ENCODE measurements around the gene LKAAEAR1.

LKAAEAR1 gene

DNA sequence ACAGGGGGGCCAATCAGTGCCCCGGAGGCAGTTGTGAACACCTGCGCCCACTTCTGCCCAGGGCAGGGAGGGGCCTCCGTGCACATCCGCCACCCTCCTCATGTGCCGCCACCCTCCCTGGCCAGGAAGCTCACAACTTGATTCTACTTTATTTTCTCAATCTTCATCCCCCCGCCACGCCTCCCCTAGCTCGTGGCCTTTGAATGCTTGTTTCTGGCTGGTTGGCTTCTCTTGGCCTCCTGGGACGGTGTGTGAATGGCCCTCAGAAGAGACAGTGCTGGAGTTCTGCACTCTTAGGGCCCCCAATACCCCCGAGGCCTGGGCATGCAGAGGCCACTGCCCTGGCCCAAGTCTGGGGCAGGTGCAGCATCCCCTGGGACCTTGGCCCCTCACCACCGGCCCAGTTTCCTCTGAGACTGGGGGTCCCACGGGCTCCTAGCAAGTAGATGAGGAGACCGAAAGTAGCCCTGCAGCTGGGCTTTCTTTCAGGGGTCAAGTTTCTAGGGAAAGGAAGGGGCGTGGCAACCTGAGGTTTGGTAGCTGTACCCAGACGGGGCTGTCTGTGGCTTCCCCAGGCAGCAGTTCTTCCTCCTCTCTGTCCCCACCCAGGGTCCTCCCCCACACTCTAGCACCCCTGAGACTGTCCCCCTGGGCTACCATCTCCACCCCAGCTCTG, 6.2 kb downstream of the LKAAEAR1 start:
- peak; percentile 65 for DNase-seq

DNA sequence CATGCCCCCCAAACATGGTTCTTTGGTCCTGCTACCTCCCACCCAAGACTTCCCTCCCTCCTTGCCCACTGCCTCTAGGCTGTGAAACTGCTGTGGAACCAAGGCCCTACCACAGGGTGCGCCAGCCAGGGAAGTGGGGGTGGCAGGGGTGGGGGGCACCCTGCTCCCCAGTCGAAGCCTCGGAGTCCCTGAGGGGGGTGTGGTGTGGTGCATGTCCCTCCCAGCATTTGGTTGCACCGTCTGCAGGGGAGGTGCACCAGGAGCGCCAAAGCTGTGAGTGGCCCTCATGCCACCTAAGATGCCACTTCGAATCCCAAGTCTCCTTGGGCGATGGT, 6.7 kb downstream of the LKAAEAR1 start:
- DNase-seq, result no peak

DNA sequence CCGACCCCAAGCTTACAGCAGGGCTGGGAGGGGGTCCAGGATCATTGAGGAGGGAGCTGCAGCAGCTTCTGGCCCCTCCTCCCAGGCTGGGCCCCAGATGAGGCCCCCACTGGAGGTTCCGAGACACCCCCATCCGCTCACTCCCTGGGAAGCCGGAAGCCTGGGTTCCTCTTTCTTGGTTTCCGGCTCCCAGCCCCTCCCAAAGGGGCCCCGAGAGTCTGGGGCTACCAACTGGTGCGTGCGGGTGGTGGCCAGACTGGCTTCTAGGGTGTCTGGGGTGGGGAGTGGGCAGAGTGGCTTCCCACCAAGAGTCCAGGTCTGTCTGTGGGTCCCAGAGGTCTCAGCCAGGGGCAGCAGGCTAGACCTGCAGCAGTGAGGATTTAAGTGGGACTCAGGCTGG, 7.1 kb downstream of the LKAAEAR1 start:
- DNase-seq, result peak; percentile 43

DNA sequence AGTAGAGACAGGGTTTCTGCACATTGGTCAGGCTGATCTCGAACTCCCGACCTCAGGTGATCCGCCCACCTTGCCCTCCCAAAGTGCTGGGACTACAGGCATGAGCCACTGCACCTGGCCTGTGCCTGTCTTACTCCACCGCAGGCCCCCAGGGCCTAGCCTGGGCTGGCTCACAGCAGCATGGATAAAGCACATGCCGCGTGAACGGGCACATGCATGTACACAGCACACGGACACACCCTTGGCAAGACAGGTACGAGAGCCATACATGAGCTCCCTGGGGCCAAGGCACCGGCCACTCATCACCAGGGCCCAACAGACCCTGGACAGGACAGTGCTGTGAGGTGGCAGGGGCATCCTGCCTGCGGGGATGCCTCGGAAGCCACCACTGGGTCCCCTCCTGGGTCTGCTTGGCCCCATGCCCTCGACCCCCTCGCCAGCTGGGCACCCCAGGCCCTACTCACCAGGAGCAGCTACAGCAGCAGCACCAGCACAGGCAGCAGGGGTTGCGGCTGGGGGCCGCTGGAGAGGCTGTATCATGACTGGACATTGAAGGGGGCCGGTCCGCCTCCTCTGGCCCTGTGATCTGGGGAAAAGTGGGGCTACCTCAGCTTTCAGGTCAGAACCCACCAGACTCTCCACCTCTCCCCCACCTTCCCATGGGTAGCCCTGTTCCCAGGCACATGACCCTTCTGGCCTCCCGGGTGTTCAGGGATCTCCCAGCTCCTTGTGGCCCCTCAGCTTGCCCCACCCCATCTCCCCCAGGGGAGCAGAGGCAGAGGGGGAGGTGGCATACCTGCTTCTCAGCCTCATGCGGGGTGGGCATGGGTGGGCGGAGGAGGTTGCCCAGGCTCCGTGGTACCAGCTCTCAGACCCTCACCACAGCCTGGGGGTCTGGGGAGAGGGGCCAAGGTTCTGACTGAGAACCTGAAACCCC, 7.9 kb downstream of the LKAAEAR1 start:
- DNase-seq, result no peak

DNA sequence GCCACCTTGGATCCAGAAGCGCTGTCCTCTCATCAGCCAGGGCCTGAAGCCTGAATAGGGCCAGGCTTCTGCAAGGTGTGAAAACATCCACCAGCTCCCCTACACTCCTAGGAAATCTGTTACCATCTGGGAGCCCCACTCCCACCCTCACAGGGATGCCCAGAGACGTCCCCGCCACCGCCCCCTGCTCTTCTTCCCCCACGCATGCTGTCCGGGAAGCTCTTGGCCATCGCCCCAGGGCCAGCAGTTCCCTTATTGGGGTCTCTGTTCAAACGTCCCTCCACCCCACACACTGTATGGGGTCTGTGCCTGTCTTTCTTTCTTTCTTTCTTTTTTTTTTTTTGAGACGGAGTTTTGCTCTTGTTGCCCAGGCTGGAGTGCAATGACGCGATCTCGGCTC, 8.6 kb downstream of the LKAAEAR1 start:
- no peak for DNase-seq

DNA sequence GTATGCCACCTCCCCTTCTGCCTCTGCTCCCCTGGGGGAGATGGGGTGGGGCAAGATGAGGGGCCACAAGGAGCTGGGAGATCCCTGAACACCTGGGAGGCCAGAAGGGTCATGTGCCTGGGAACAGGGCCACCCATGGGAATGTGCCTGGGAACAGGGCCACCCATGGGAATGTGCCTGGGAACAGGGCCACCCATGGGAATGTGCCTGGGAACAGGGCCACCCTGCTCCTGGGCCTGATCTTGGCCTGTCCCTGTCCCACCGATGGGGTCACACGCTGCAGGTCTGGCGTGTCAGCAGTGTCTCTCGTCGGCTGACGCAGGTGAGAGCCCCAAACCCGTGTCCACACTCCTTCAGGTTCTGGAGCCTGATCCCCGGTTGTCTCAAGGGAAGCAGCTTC, 9.2 kb downstream of the LKAAEAR1 start:
- no peak for DNase-seq

DNA sequence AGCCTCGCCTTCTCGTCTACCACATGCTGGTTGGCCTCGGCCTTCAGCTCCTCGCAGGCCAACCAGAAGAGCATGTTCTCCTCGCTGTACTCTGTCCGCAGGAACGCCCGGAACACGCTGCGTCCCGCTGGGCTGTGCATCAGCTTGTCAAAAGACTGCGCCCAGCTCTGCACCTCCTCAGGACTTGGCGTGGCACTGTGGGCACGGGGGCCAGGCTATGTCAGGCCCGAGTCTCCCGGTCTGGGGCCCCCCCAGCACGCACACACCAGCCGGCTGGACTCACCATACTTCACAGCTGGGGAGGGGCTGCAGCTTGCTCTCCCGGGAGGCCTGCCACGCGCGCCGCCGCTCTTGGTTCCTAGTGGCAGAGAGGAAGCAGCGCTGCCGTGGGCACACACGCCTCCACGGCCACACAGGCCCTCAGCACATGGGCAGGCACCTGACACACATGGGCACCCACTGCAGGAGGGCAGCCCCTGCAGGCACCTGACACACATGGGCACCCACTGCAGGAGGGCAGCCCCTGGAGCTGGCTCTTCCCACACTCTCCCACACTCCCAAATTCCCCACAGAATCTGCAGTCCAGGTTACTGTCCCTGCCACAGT, 9.9 kb downstream of the LKAAEAR1 start:
- no peak for DNase-seq

DNA sequence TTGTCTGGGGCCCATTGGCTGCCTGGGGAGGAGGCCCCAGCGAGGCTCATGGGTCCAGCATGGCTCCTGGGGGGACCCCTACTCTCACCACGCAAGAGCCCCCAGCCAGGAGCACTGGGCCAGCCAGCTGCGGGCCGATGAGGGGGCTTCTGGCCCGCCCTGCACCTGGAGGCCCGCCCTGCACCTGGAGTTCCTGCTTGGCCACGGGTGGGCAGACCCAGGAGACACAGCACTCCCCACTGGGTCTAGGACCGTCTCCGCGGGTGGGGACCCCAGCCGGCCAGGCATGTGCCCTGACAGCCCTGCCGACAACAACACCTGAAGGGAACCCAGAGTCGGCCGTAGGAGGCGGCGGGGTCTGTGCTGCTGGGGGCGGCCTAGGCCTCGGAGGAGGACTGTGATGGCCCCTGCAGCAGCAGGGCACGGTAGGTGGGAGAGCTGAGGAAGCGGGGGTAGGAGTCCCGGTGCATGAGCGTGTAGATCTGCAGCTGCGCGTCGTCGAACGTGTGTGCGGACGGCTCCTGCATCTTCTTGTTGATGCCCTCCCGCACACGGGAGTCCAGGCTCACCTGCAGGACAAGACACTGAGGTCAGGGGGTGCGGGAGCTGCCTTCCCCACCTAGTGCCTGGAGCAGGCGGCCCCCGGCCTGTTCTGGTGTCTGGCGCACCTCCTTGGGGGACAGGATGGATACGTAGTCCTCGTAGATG, 10.6 kb downstream of the LKAAEAR1 start:
- no peak for DNase-seq

DNA sequence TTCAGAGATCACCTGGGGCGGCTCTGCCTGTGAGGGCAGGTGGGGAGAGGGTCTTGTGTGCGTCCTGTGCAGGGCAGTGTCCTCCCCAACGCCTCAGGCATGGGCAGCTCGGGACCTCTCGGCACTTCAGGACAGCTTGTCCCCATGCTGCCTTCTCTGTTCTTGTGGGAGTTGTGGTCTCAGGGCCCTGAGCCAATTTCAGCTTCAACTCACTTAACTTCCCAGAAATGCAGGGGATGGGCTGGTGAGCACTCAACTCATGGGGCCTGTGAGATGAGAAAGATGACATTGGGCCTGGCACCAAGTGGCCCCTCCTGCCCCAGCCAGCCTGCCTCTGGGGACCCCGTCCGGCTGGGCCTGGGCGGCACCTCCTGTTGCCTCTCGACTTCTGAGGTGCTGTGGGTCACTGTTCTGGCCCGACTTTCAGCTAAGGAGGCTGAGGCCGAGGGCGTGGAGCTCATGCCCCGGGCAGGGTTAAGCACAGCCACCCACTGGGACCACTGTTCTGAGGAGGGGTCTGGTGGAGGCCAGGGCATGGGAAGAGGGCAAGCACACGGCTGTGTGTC, 11.6 kb downstream of the LKAAEAR1 start:
- no peak for DNase-seq

DNA sequence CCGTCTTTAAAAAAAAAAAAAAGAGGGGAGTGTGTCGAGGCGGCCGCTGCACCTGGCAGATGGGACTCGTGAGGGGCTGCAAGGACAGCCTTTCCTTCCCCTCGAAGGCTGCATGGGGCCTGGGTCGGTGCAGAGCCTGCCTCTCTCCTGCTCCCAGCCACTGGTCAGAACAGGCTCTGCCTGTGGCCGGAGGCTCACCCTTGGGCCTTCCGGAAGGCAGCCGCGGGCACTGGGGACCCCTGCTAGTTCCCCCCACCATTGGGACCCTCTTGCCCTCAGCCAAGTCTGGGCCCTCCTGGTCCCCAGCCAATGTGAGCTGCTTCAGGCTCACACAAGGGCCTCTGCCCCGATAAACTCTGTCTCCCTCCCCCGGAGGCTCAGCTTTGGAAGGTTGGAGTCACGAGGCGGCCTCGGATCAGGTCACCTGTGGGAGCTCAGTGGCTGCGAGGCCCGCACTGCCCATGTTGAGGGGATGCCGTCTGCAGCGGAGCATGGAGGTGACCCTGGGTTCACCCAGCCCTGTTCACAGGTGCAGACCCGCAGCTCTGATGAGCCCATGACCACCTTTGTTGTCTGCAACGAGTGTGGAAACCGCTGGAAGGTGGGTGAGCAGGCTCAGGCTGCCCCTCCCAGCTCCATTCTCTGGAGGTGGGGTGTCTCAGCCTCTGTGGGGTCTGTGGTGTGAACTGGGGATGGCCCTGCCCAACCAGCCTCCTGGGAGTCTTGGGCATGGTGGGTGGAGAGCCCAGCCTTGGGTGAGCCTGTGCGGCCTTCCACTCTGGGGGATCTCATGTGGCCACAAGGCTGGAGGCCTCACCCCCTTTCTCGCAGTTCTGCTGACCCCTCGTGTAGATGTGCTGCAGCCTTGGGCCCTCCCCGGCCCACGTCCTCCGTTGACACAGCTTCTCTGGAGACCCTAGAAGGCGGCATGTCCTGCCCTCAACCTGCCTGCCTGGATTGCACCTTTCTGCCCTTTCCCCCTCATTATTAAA, 12.6 kb downstream of the LKAAEAR1 start:
- no peak for DNase-seq

DNA sequence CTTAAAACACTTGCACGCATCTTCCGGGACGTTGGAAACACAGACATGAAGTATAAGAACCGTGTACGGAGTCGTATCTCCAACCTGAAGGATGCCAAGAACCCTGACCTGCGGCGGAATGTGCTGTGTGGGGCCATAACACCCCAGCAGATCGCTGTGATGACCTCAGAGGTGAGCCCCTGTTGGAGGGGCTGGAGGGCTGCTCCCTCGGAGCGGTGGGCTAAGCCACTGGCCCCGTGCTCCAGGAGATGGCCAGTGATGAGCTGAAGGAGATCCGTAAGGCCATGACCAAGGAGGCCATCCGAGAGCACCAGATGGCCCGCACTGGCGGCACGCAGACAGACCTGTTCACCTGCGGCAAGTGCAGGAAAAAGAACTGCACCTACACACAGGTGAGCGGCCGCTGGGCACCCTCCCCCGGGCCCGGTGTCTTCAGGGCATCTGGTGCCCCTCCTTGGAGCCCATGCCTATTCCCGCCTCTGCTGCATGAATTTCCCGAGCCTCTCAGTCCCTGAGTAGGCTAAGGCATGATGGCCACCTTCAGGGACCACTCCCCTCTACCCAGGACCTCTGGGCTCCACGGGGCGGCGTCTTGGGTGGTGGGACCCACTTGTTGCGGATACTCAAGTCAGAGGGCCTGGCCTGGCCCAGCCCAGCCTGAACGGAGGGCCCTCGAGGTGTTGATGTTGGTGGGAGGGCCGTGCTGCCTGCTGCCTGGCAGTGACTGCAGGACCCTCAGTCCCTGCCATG, 13.8 kb downstream of the LKAAEAR1 start:
- DNase-seq, result no peak

DNA sequence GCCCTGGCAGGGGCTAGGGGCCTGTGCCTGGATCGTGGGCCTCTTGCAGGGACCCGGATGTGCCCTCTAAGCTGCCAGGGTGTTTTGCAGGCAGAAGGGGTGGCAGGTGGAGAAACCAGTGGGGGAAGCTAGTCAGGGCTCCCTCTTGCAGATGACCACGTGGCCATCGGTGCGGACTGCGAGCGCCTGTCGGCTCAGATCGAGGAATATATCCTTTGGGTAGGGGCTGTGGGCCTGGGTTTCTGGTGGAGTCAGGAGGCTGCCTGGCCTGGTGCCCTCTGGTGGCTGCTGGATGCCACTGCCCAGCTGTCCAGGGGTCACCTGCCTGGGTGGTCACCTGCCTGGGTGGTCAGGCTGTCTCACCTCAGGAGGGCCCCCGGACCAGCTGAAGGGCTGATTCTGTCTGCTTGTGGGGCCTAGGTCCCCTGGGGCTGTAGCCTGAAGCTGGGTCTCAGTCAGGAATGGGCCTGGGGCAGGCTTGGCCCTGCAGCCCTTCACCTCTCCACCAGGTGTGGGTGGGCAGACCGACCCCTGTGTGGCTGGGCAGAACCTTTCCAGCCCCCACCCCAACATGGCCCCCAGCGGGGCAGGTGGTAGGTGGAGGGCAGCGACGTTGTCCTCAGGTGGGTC, 14.5 kb downstream of the LKAAEAR1 start:
- no peak for DNase-seq

DNA sequence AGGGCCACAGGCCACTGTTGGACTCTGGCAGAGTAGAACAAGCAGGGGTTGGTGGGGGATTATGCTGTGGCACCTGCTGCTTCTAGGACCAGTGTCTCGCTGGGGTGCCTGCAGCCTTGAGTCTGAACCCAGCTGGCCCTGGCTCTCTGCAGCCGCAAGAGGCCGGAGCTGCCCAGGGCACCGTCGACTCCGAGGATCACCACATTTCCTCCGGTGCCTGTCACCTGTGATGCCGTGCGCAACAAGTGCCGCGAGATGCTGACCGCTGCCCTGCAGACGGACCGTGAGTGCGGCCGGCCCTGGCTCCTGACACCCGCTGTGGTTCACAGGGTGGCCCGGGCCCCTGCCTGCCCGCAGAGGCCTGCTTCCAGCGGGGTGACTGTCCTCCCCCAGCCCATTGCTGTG, 15.0 kb downstream of the LKAAEAR1 start:
- DNase-seq, result no peak

DNA sequence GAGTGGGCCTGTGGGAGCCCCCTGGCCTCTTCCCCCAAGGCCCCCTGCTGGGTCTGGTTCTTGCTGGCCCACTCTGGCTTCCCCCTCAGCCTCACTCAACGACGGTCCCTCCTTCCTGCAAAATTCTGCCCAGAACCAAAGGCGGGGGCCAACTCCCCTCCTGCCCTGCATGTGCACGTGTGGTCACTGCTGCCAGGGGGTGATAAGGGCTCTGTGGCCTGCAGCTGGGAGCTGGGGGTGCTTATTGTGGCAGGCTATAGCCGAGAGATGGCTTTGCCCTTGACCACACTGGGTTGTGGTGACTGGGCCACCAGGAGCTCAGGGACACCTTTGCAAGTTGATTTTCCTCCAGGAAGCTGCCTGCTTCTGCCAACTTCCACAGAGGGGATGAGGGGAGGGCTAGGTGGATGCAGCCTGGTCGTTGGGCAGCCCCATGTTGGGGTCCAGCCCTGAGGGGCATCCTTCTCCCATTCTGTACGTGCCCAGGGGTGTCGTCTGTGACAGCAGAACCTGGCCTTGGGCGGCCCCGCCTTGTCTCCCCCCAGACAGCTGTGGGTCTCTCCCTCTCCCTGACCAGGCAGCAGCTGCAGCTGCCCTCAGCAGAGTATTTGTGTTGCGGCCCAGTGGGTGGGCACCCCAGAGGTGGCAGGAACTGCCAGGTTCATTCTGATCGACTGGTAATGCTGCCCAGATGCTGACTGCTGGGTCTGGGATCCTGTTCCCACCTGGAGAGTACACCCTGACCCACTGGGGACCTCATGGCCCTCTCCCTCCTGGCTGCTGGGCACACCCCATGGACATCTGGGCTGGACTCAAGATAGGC, 15.6 kb downstream of the LKAAEAR1 start:
- no peak for DNase-seq

DNA sequence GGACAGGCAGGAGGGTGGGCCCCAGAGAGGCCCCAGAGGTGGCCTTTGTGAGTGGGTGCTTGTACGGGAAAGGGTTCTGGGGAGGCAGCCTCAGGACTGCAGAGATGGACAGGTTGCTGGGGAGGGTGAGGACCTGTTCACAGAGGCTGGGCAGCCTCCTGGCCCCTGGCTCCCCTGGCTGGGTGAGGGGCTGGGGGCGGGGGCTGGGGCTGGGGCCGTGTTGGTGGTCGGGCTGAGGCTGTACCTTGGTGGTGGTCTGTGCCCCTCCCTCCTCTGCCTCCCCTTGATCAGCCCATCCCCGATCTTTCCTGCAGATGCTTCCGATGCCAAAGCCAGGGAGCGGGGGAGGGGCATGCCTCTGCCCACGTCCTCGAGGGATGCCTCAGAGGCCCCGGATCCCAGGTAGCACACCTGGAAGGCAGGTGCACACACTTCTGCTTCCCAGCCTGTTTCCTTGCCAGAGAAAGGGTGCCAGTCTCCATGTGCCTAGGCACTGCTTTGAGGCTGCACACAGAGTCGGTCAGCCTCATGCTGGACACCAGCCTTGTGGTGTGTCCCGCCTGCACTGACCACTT, 16.4 kb downstream of the LKAAEAR1 start:
- DNase-seq, result no peak

DNA sequence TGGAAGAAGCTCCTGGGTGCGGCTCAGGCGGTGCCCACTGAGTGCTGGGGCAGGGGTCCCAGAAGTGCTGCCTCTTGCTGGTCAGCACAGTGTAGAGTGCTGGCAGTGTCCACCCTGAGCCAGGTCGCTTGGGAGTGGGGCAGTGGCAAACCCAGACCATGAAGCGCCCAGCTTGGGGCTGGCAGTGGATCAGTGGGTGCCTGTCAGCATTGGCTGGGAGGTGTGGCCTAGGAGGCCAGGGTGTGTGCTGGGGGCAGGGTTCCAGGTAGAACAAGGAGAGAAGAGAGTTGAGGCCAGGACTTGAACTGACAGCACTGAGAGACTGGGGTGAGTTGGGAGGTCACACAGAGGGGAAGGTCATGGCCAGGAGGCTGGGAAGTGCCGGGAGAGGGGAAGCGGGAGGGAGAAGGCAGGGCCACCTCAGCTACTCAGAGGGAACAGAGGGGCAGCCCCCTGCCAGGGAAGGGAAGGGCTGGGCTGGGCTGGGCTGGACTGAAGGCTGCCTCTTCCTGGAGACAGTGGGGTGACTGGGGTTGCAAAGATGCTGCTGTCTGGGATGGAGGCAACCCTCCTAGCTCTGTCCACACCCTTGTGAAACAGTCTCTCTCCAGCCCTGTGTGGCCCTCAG, 17.1 kb downstream of the LKAAEAR1 start:
- no peak for DNase-seq

DNA sequence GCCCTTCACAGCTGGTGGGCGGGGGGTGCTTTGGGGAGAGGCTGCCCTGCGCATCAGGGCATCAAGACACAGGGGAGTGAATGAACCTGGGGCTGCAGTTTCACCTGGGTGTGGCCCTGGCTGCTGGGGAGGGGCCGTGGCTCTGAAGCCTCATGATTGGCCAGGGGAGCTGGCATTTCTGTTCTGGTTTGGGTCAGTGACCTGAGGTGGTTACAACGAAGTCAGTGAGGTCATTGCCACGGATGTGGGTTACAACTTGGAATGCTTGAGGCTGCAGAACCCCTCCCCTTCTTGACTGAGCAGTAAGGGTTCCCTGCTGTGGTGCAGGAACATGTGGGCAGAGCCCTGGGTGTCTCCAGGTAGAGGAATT, 18.2 kb downstream of the LKAAEAR1 start:
- DNase-seq, result peak; percentile 76

DNA sequence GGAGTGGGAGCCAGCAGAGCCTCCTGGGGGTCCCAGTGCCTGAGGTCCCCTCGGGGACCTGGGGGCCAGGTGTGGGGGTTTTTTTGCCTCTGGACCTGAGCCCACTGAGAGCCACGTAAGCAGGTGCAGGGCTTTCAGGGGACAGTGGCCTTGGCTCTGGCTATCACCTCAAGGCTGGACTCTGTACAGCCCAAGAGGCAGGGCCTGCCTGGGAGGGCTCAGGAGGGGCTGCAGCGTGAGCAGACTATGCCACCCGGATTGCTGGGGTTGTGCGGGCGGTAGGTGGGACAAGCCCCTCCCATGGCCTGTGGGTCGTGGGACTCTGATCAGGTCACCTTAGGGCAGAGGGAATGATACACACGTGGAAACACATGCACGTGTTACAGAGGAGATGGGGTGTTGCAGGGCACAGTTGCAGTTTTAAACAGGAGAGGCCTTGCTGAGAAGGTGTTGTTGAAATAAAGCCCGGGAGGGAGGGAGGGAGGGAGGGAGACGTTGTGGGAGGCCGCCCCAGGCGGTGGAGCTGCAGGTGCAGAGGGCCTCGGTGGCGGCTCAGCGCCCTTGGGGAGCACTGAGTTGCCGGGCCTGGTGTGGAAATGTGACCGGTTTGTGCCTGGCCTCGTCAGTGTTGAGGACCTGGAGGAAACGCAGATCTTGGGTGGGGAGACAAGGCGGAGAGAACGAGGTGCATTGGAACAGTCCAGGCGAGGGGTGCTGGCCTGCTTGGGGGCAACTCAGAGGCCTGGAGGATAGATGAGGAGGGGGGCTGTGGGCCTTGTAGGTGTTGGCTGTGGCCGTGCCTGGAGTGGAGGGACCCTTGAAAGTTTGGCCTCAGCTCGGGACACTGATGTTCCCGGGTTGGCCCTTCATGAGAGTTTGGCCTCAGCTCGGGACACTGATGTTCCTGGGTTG, 18.9 kb downstream of the LKAAEAR1 start:
- DNase-seq, result no peak

Measured in CD4-positive, alpha-beta T cell treated with Interleukin-21 for 1 hour (primary cell).